Measurements from ENCODE around the gene ANKRD23.
"Not testable (repeated sequence)": the region's sequence is repeated elsewhere in the genome, so short reads cannot be mapped to it uniquely, and the experiment has no call there.

ANKRD23 gene

DNA sequence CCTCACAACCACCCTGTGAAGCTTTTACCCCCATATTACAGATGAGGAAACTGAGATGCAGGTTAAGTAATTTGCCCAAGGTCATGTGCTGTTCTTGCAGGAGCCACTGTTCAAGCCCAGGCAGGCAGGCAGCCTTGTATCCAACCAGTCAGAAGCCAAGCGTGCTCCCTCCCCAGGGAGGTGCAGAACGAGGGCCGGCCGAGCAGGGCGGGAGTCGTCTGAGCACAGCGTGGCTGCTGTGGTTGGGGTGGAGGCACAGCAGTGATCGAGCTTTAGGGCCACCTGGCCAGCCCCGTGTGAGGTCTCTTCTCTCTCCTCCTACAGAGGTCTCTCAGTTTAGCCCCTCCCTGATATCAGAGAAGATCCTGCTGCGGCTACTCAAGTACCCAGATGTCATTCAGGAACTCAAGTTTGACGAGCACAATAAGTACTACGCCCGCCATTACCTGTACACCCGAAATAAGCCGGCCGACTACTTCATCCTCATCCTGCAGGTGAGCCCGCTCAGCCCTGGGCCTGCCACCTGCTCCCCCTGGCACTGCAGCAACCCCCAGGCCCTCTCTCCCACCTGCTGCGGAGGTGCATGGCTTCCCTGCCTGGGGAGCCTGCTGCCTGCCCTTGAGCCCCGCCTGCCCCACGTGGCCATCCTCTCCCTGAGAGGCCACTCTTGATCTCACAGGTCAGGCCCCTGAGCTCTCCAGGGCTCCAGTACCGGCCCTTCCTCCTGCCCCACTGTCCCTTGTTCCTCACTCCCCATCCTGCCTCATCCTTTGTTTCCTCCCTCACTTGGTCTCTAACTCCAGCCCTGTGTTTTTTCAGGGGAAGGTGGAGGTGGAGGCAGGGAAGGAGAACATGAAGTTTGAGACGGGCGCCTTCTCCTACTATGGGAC lies 44.8 kb downstream of the ANKRD23 start:
- no peak for DNase-seq (ENCODE audit: low spot score)

DNA sequence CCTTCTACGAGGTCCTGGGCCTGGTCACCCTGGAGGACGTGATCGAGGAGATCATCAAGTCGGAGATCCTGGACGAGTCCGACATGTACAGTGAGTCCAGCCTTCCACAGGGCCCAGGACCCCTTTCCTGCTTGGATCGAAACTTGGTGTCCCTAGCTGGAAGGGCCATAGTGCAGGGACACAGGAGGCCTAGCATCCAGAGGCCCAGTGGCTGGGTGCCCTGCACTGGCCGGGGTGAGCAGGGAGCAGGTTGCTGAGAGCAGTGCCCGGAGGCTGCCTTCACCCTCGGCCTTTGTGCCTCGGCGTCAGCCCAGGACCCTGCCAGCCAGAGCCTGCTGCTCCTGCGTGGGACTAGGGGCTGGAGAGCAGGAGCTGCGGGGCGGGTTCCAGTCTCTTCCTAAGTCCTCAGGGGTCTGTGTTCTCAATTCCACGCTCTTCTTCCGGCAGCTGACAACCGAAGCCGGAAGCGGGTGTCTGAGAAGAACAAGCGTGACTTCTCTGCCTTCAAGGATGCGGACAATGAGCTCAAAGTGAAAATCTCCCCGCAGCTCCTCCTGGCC lies 46.7 kb downstream of the ANKRD23 start:
- no peak for DNase-seq (ENCODE audit: low spot score)

DNA sequence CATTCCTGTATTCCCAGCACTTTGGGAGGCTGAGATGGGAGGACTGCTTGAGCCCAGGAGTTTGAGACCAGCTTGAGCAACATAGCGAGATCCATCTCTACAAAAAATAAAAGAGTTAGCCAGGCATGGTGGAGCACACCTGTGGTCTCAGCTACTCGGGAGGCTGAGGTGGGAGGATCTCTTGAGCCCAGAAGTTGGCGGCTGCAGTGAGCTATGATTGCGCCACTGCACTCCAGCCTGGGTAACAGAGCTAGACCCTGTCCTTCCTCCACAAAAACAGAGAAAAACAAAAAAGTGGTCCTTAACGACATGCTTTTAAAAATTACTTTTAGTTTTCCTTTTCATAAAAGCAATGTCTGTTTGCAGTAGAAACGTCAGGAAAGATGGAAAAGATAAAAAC lies 47.3 kb downstream of the ANKRD23 start:
- not testable (repeated sequence) for DNase-seq (ENCODE audit: low spot score)

DNA sequence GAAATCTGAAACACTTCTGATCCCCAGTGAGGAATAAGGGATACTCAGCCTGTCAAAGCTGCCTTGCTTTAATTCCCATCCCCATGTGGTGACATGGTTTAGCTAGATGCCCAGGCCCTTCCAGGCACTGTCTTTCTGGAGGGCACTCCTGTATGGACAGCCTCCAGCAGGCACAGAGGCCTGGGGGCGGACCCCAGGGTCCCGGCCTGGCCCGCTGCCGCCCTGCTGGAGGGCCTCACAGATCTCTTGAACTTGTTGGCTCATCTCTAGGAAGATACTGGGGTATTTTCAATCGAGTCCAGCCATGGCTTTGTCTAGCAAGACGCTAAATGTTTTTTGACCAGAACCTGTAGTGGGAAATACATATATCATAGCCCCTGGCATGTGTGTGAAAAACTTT lies 48.7 kb downstream of the ANKRD23 start:
- DNase-seq (ENCODE audit: low spot score), result no peak

DNA sequence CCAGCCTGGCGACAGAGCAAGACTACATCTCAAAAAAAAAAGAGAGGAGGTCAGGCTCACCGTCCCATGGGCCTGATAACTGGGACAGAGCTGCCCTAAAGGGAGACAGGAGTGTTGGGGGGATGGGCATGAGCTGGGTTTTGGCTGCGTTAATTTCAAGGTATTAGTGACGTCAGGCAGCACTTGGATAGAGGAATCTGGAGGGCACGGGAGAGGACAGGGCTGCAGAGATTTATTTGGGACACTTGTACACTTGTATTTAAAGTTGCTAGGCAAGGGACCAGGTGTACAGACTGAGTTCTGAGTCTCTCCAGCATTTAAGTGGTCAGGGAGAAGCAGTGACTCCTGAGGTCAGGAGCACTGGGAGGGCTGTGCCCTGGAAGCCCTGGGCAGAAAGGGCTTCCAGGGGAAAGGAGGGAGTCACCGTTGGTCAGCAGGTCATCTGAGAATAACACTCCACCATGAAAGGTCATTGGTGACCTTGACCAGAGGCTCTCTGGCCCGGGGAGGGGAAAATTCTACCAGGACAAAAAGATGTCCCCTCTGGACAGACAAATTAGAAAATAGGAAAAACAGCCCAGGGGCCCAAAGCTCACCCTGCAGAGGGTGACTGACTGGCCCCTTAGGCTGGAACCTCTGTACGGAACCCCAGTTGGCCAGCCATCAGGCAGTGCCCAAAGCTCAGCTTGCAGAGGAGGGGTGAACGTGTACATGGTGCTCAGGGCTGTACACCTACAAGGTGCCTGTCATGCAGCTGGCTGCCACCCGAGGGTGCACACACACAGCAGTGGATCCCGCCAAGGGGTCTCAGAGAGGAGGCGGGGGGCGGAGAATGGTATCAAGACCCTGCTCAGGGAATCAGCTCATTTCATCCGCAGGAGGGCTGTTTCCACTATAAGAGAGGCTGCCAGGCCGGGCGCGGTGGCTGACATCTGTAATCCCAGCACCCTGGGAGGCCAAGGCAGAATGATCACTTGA lies 50.8 kb downstream of the ANKRD23 start:
- DNase-seq (ENCODE audit: low spot score), result no peak

DNA sequence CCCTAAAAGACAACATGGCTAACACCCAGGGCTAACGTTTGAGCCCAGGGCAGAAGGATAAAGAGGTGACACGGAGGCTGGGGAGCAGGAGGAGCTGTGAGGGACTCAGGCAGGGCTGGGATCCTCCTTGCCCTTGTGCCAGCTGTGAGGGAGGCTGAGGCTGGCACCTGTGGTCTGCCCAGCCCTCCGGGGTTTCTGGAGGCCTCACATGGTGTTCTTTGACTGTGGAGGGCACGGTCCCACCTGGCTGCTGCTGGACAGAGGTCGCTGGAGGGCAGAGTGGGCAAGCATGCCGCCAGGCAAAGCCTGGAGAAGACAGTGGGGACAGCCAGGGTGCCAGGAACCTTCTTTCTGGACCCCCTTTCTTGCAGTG lies 54.6 kb downstream of the ANKRD23 start:
- DNase-seq (ENCODE audit: low spot score), result no peak

DNA sequence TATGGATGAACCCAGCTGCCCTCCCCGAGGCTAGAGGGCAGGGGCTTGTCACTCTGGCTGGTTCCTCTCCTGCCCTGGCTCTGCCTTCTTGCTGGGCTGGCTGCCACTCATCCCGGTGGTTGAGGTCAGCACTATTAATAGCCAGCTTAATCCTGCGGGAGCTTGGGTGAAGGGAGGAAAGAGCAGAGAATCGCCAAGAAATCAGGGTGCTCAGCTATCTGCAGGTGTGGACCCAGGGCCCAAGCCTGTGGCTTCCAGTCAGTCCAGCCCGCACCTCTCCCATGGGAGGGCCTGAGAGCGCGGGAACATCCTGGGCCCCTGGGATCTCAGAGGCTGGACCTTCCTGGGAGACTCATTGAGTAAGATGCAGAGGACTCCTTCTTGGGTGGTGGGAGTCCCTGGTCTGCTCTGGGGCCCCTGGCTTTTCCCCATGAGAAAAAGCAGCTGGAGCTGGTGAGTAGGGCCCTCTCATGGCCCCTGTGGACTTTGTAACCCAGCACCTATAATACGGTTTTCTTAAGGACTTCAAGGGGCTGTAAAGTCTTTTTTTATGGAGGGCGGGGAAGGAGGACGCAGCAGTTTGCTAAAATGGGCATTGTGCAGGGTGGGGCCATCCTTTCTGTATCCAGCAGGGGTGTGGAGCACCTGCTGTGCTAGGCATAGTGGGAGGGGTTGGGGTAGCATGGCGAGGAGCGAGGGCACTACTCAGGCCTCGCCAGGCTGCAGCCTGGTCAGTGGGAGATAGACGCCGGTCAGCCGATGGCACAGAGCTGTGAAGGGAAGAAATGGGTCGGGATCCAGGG lies 55.2 kb downstream of the ANKRD23 start:
- DNase-seq (ENCODE audit: low spot score), result no peak
